Prostate gland (tissue), 2 donors: ENCODE measurements around the gene RBM33. TPM values are rescaled to one million over a fixed set of nuclear protein-coding genes. Genes with fewer than 3 reads are reported as not detected.

Experiments used
- DNase-seq: peaks from one replicate; pipeline ENCODE4 v3.0.0-alpha.2; 2019; ENCODE audit warnings: low spot score
- H3K27ac ChIP-seq, 2 donors: fragments of 200-600 bp; sonication (generic); 2 replicates each; pipeline ENCODE4 v1.5.1; 2017 to 2019
- H3K27me3 ChIP-seq: fragments of 200-600 bp; sonication (generic); replicated peaks from 2 replicates; pipeline ENCODE4 v1.5.1; 2019; ENCODE audit not compliant: insufficient read depth
- H3K36me3 ChIP-seq, 2 donors: fragments of 200-600 bp; sonication (generic); 1 replicate in 1 of 2; 2 replicates in 1 of 2; pipeline versions ENCODE4 v1.5.1 to v1.8.1; 2017 to 2019
- H3K4me1 ChIP-seq: fragments of 200-600 bp; sonication (generic); replicated peaks from 2 replicates; pipeline ENCODE4 v1.5.1; 2019
- H3K4me3 ChIP-seq, 2 donors: fragments of 200-600 bp; sonication (generic); 2 replicates each; pipeline ENCODE4 v1.5.1; 2017 to 2019
- H3K9me3 ChIP-seq: fragments of 200-600 bp; sonication (generic); 2 replicates; pipeline ENCODE4 v1.5.1; 2017
- POLR2A ChIP-seq: fragments of 450-650 bp; IDR thresholded peaks from one replicate; pipeline ENCODE4 v1.6.1; 2016; ENCODE audit warnings: antibody characterized with exemption, mild to moderate bottlenecking
- POLR2AphosphoS5 ChIP-seq: sonication (generic); formaldehyde crosslinking; IDR thresholded peaks from one replicate; pipeline ENCODE4 v1.6.1; 2017; ENCODE audit warnings: antibody characterized with exemption
- WGBS: methylation state at CpG from one replicate; pipeline ENCODE4 v1.1.5; 2018; 5-methylcytosine and 5-hydroxymethylcytosine counted together
- intact Hi-C: fragments of 100-400 bp; cut with DNase I; formaldehyde crosslinking; loops from one replicate; pipeline ENCODE4 v1.14.2; 2022
- total RNA-seq, 2 donors: library from RNA; depleted of rRNA; stranded (reverse); fragments of >200 nt; gene quantifications; one replicate each; pipeline ENCODE4 v1.1.0, GENCODE V29; 2016
- TF ChIP-seq, protein P1 (sequence below), 4 experiments: fragments of 200-600 bp in 2 of 4; fragments of 450-650 bp in 2 of 4; sonication (generic) in 2 of 4; IDR thresholded peaks; 1 replicate in 3 of 4; 2 replicates in 1 of 4; pipeline ENCODE4 v1.5.1; 2016 to 2019; ENCODE audit warnings: antibody characterized with exemption in 4 of 4, mild to moderate bottlenecking in 2 of 4, moderate library complexity in 2 of 4

RBM33 gene
- total RNA-seq, 2 donors from 2014 or later: 33.2 to 82.9 TPM

- H3K4me3 ChIP-seq: no peak overlapping the region
- no peak overlapping the region for H3K27ac ChIP-seq
- WGBS: 81% methylated on average over 10 of the region's 10 CpGs
- H3K9me3 ChIP-seq: no peaks in the 10 kb centered on the region
- no peak for DNase-seq
- no peaks in the 10 kb centered on the region for H3K4me1 ChIP-seq
- H3K27me3 ChIP-seq: no peaks in the 10 kb centered on the region
- TF ChIP-seq POLR2AphosphoS5 (no peak), POLR2A (no peak)
- TF ChIP-seq, protein P1, sequence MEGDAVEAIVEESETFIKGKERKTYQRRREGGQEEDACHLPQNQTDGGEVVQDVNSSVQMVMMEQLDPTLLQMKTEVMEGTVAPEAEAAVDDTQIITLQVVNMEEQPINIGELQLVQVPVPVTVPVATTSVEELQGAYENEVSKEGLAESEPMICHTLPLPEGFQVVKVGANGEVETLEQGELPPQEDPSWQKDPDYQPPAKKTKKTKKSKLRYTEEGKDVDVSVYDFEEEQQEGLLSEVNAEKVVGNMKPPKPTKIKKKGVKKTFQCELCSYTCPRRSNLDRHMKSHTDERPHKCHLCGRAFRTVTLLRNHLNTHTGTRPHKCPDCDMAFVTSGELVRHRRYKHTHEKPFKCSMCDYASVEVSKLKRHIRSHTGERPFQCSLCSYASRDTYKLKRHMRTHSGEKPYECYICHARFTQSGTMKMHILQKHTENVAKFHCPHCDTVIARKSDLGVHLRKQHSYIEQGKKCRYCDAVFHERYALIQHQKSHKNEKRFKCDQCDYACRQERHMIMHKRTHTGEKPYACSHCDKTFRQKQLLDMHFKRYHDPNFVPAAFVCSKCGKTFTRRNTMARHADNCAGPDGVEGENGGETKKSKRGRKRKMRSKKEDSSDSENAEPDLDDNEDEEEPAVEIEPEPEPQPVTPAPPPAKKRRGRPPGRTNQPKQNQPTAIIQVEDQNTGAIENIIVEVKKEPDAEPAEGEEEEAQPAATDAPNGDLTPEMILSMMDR (IDR thresholded peaks at IDR 0.05): no peak
- intact Hi-C loops: loop anchor here (5.0 to 10.0 kb wide), 2 partner anchors 141 to 813 kb away; no protein-coding TSS in a partner anchor
- no peaks in the 10 kb centered on the region for H3K36me3 ChIP-seq
Observed at GRCh38 chr7:155738104-155738503, 93.6 kb downstream of the RBM33 start.

GRCh38 chr7:155738652-155739537, 94.4 kb downstream of the RBM33 start:
- H3K27me3 ChIP-seq: no peaks in the 10 kb centered on the region
- H3K9me3 ChIP-seq: no peaks in the 10 kb centered on the region
- H3K36me3 ChIP-seq: no peaks in the 10 kb centered on the region
- H3K27ac ChIP-seq: no peak overlapping the region
- peak; percentile 69 for DNase-seq
- 60% methylated on average over 13 of the region's 13 CpGs for WGBS
- intact Hi-C loops: loop anchor here (5.0 to 10.0 kb wide), 2 partner anchors 142 to 814 kb away; no protein-coding TSS in a partner anchor
- no peak for TF ChIP-seq POLR2AphosphoS5
- TF ChIP-seq, protein P1 (IDR thresholded peaks at IDR 0.05): peak in 3 of 4 experiments; percentile 54 to 65 (median 61)
- no peak for TF ChIP-seq POLR2A
- H3K4me3 ChIP-seq: no peak overlapping the region
- H3K4me1 ChIP-seq: no peaks in the 10 kb centered on the region

- Histone ChIP-seq H3K27me3 (no peaks in the 10 kb centered on the region), H3K27ac (no peak overlapping the region), H3K4me3 (no peak overlapping the region), H3K4me1 (no peaks in the 10 kb centered on the region), H3K36me3 (no peaks in the 10 kb centered on the region), H3K9me3 (no peaks in the 10 kb centered on the region)
- intact Hi-C loops: loop anchor here (5.0 to 10.0 kb wide), 2 partner anchors 142 to 815 kb away; no protein-coding TSS in a partner anchor
- no peak for DNase-seq
- TF ChIP-seq POLR2AphosphoS5 (no peak), POLR2A (no peak)
- TF ChIP-seq, protein P1 (IDR thresholded peaks at IDR 0.05): no peak
- 94% methylated on average over 19 of the region's 19 CpGs for whole genome bisulfite sequencing
Observed at GRCh38 chr7:155739538-155740143, 95.2 kb downstream of the RBM33 start.

GRCh38 chr7:155741082-155741481, 96.6 kb downstream of the RBM33 start:
- H3K9me3 ChIP-seq: no peaks in the 10 kb centered on the region
- TF ChIP-seq POLR2AphosphoS5 (no peak), POLR2A (no peak)
- TF ChIP-seq, protein P1 (IDR thresholded peaks at IDR 0.05): no peak
- no peaks in the 10 kb centered on the region for H3K4me1 ChIP-seq
- no peaks in the 10 kb centered on the region for H3K27me3 ChIP-seq
- peaks cover 0 to 4% of the 10 kb centered on the region in 2 donors for H3K36me3 ChIP-seq
- WGBS: 63% methylated on average over 8 of the region's 8 CpGs
- H3K4me3 ChIP-seq: no peak overlapping the region
- intact Hi-C loops: no loop called here
- no peak overlapping the region for H3K27ac ChIP-seq
- no peak for DNase-seq
